ENCODE data around the gene THAP6. TPM values are rescaled to one million over a fixed set of nuclear protein-coding genes. Genes with fewer than 3 reads are reported as not detected.

THAP6 gene
- total RNA-seq, 1 experiment from 2014 or later, result 11.7 TPM

DNA sequence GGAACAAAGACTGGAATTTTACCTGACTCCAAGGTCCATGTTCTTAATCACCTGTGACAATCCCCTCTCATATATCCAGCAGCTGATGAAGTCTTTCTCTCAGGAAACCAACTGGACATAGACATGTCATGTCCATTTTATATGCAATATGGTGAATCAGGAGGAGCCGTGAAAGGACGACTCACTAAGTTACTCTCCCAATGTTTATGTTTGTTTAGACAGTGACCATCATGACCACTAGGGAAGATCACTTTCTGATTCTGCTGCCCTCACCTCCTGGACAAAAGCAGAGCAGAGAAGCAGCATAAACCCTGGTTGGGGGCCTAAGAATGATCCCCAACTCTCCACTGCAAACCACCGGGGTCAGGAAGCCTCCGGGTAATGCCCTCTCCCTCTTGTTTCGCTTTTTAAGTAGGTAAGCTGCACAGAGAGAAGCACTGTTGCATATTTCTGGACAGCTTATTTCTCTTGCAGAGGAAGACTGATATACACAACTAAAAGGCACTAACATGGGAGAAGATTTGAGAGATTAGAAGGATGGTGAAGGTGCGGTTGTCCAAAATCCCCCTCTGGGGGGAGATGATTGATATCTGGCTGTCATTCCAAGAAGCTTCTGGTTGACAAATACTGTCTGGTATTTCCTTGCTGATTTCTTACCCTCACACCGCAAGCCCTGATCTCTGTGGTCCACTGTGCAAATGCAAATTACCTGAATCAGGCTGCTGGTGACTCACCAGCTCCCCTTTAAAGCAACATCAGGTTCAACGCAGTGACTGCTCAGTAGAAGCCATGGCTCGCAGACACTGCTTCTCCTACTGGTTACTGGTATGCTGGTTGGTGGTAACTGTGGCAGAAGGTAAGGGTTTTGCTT is 41.3 kb downstream of the THAP6 start, which contains the start of gene ODAPH:
Gene ODAPH (plus strand): TSS at position 773 of the 871 bp plus-strand sequence. CDS start 17 bp downstream, at position 790.
- Histone ChIP-seq H3K4ac (ENCODE audit: low read depth, low read length) (no peak within 1 kb of the TSS), H3K23me2 (ENCODE audit: insufficient read length, low read depth, low read length, poor library complexity, severe bottlenecking) (no peaks in the 10 kb centered on the region), H3K9ac (ENCODE audit: extremely low read depth, insufficient read length, low read length) (no peak within 1 kb of the TSS), H4K8ac (replicated peaks; ENCODE audit: insufficient read length, low read depth, low read length) (no peak within 1 kb of the TSS), H3K4me2 (ENCODE audit: insufficient read depth, insufficient read length, low read length) (no peak within 1 kb of the TSS), H2AFZ (ENCODE audit: low read length) (no peak within 1 kb of the TSS), H3K9me3 (ENCODE audit: control insufficient read depth, low read depth, low read length) (no peaks in the 10 kb centered on the region), H2BK12ac (ENCODE audit: insufficient read length, low read depth, low read length) (no peak within 1 kb of the TSS), H3K4me1 (ENCODE audit: insufficient read depth, low read length) (no peaks in the 10 kb centered on the region), H4K20me1 (ENCODE audit: control insufficient read depth, insufficient read depth, insufficient read length) (no peaks in the 10 kb centered on the region), H3T11ph (ENCODE audit: low read length) (no peak within 1 kb of the TSS), H3K23ac (ENCODE audit: insufficient read length, low read depth, low read length) (no peak within 1 kb of the TSS), H3K27me3 (ENCODE audit: insufficient read depth, low read length) (no peaks in the 10 kb centered on the region), H3K14ac (ENCODE audit: insufficient read depth, low read length) (no peak within 1 kb of the TSS), H4K91ac (ENCODE audit: insufficient read length, low read depth, low read length) (no peak within 1 kb of the TSS), H3K79me1 (ENCODE audit: insufficient read depth, low read depth, low read length, poor library complexity, severe bottlenecking) (no peaks in the 10 kb centered on the region), H4K5ac (ENCODE audit: insufficient read length, low read depth, low read length) (no peak within 1 kb of the TSS), H2BK15ac (ENCODE audit: low read depth, low read length) (no peak within 1 kb of the TSS), H2BK20ac (ENCODE audit: low read depth, low read length, poor library complexity, severe bottlenecking) (no peak within 1 kb of the TSS), H3K79me2 (ENCODE audit: insufficient read depth, low read length) (no peaks in the 10 kb centered on the region), H2BK5ac (ENCODE audit: insufficient read length, low read length) (no peak within 1 kb of the TSS), H2AK5ac (ENCODE audit: insufficient read length, low read length) (no peak within 1 kb of the TSS), H3K27ac (ENCODE audit: insufficient read length, low read depth, low read length) (no peak within 1 kb of the TSS), H3K18ac (ENCODE audit: insufficient read length, low read depth, low read length) (no peak within 1 kb of the TSS), H3K56ac (ENCODE audit: insufficient read length, low read depth, low read length) (no peak within 1 kb of the TSS), H2BK120ac (ENCODE audit: low read depth, low read length, poor library complexity, severe bottlenecking) (no peak within 1 kb of the TSS)
- H3K27ac Mint-ChIP-seq, result no peak within 1 kb of the TSS
- no peak for DNase-seq
- no peak within 1 kb of the TSS for H3K4me3 Mint-ChIP-seq
- H3K9me3 Mint-ChIP-seq, result no peaks in the 10 kb centered on the region
- peaks cover 11 to 16% of the 10 kb centered on the region in 2 experiments for H3K4me1 Mint-ChIP-seq
- H3K27me3 Mint-ChIP-seq (ENCODE audit: low read depth), result no peaks in the 10 kb centered on the region
- TF ChIP-seq, protein P1, sequence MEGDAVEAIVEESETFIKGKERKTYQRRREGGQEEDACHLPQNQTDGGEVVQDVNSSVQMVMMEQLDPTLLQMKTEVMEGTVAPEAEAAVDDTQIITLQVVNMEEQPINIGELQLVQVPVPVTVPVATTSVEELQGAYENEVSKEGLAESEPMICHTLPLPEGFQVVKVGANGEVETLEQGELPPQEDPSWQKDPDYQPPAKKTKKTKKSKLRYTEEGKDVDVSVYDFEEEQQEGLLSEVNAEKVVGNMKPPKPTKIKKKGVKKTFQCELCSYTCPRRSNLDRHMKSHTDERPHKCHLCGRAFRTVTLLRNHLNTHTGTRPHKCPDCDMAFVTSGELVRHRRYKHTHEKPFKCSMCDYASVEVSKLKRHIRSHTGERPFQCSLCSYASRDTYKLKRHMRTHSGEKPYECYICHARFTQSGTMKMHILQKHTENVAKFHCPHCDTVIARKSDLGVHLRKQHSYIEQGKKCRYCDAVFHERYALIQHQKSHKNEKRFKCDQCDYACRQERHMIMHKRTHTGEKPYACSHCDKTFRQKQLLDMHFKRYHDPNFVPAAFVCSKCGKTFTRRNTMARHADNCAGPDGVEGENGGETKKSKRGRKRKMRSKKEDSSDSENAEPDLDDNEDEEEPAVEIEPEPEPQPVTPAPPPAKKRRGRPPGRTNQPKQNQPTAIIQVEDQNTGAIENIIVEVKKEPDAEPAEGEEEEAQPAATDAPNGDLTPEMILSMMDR (conservative IDR thresholded peaks at IDR 0.05), result peak; percentile 17; the same call in 1 of the 3 replicates
- WGBS (ENCODE audit: extremely low coverage, insufficient read length, low lambda C conversion rate), result no CpG with 5 or more reads among the region's 9 CpGs
- no peaks in the 10 kb centered on the region for H3K36me3 Mint-ChIP-seq (ENCODE audit: insufficient read depth in 1 of 3, low read depth in 3 of 3)
